HFF-Myc (cell line): ENCODE results near the gene SEBOX.

ENCODE experiments used
- DNase-seq: peaks from one replicate; pipeline ENCODE4 v3.0.0-alpha.2; 2011; ENCODE audit warnings: low read depth; ENCODE audit errors: extremely low read depth
- H3K4me3 ChIP-seq: replicated peaks from 2 replicates; pipeline ENCODE4 v1.5.1; 2011; ENCODE audit warnings: low read depth, mild to moderate bottlenecking, control low read depth, low read length
- TF ChIP-seq, protein P1 (sequence below): IDR thresholded peaks from 2 replicates; pipeline ENCODE4 v1.5.1; 2012; ENCODE audit warnings: mild to moderate bottlenecking, low read depth, low read length, control low read depth; ENCODE audit errors: missing control alignments

The SEBOX gene

DNA sequence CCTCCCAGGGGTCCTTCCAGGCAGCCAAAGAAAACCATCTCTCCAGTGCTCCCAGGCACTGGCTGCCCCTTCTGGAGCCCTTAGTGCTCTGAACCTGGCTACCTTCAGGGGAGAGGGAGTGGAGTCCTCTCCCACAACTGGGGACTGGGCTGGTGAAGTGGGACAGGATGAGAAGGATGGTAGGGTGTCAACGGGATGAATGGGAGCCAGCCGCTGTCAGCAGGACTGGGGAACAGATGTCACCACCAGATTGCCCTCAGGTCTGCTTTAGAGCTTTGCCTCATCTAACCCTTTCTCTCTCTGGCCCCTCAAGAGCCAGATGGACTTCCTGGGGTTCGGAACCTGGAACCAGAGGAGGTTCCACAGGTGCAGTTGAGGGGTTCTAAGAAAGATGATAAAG lies 488 bp upstream of the SEBOX start:
- TF ChIP-seq, protein P1, sequence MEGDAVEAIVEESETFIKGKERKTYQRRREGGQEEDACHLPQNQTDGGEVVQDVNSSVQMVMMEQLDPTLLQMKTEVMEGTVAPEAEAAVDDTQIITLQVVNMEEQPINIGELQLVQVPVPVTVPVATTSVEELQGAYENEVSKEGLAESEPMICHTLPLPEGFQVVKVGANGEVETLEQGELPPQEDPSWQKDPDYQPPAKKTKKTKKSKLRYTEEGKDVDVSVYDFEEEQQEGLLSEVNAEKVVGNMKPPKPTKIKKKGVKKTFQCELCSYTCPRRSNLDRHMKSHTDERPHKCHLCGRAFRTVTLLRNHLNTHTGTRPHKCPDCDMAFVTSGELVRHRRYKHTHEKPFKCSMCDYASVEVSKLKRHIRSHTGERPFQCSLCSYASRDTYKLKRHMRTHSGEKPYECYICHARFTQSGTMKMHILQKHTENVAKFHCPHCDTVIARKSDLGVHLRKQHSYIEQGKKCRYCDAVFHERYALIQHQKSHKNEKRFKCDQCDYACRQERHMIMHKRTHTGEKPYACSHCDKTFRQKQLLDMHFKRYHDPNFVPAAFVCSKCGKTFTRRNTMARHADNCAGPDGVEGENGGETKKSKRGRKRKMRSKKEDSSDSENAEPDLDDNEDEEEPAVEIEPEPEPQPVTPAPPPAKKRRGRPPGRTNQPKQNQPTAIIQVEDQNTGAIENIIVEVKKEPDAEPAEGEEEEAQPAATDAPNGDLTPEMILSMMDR = no peak
- no peak for DNase-seq
- H3K4me3 ChIP-seq = no peak overlapping the region

DNA sequence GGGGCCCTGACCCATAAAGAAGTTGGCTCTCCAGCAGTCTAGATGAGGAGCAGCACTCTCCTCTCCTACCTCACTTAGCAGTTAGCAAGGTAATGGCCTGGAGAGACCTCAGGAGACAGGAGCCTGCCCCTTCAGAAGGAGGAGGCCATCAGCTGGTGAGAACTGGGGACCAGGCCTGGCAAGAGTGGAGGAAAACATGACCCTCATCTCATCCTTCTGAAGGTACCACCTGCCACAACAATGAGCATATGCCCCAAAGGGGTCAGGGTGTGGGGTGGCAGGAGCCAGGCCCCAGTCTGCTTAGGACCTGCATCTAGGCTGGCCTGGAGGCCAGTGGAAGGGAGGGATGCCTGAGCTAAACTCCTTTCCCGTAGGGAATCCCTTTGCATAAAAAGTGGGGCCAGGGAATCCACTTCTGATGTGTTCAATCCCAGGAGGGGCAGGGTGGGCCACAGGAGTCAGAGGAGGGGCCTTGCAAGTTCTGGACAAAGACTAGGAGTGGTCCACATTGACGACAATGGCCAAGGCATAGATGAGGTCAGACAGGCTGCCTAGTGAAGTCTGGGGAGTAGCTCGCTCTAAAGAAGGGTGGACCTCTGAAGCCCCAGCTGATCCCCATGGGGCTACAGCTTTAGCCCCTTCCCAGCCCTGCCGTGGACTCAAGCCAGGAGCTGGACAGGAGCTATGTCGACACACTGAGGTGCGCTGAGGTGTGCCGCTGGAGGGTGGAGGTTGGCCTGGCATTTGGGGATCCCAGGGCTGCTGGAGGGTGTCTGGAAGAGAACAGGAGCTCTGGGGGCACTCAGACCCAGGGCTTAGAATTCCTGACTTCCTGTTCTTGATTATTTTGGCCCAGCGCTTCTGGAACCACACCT lies 986 bp downstream of the SEBOX start:
- TF ChIP-seq, protein P1 = no peak
- DNase-seq = no peak
- H3K4me3 ChIP-seq = no peak overlapping the region

- no peak overlapping the region for H3K4me3 ChIP-seq
- DNase-seq = no peak
- TF ChIP-seq, protein P1 = no peak
Observed at GRCh38 chr17:28363186-28363585, 1.8 kb downstream of the SEBOX start.

DNA sequence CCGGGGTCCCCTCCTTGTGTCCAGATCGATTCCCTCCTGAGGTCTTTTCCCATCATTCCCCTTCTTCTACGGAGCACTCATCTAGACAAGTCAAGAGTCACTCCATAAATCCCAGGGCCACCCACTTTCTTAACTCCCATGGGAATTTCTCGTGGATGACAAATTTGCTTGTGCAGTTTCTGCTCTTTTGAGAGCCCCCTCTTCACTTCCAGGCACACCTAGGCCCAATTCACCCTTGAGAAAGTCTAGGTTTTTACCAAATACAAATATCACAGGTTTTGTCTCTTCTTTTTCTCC lies 7.2 kb downstream of the SEBOX start:
- TF ChIP-seq, protein P1 = no peak
- H3K4me3 ChIP-seq = peak overlapping the region; percentile 97
- DNase-seq = no peak

DNA sequence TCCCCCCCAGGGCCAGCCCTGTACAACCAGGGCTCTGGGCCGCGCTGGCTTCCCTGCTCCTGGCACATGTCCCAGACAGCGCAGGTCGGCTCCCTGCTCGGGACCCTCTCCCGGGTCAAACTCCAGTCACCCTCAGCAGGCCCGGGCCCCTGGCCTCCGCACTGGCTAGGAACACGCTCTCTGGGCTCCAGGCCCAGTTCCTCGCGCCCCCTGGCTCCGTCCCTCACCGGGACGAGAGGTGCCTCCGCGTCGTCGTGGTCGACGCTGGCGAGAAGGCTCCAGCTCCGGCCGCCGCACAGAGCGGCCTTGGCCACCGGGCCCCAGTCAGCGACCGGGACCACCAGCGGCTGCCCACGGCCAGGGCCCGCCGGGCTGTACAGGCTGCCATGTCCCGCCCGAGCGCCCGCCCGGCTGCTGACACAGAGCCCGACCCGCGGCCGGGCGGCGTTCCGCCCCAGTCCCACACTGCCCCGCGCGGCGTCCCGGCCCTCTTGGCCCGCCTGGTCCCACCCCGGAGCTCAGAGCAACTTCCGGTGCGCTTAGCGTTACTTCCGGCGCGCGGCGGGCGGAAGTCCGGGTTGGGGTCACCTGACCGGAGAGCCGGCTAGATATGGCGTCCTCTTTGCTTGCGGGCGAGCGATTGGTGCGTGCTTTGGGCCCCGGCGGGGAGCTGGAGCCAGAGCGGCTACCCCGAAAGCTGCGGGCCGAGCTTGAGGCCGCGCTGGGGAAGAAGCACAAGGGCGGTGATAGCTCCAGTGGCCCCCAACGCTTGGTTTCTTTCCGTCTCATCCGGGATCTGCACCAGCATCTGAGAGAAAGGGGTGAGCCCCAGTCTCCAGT lies 7.7 kb downstream of the SEBOX start, which contains the start of gene POLDIP2:
Gene POLDIP2 (minus strand): TSS at position 467 of the 840 bp plus-strand sequence. CDS start 79 bp downstream, at position 388.
- peak within 1 kb of the TSS; percentile 97 for H3K4me3 ChIP-seq
- peak; percentile 73 for DNase-seq
- TF ChIP-seq, protein P1 = no peak

GRCh38 chr17:28350271-28350670 lies 14.7 kb downstream of the SEBOX start:
- H3K4me3 ChIP-seq = no peak overlapping the region
- TF ChIP-seq, protein P1 = no peak
- DNase-seq = no peak
